Liver (tissue), 9 donors: ENCODE data around the gene WDR26. TPM values are rescaled to one million over a fixed set of nuclear protein-coding genes. Genes with fewer than 3 reads are reported as not detected.

Experiments
- DNase-seq: peaks from one replicate; pipeline ENCODE4 v3.0.0-alpha.2; 2017; ENCODE audit warnings: low spot score
- H3K27ac ChIP-seq, 2 donors: one replicate each; pipeline ENCODE4 v1.7.0; 2013; ENCODE audit warnings: inconsistent platforms in 2 of 2, low read length in 2 of 2, control low read depth in 1 of 2, low read depth in 1 of 2, mild to moderate bottlenecking in 1 of 2
- H3K27me3 ChIP-seq, 4 donors: one replicate each; pipeline versions ENCODE4 v1.6.1 to v1.7.0; 2013; ENCODE audit warnings: low read length in 3 of 4, inconsistent platforms in 1 of 4, mild to moderate bottlenecking in 1 of 4, moderate library complexity in 1 of 4; ENCODE audit not compliant: control insufficient read depth in 4 of 4, insufficient read depth in 4 of 4
- H3K36me3 ChIP-seq, 4 donors: one replicate each; pipeline versions ENCODE4 v1.6.1 to v1.7.0; 2013; ENCODE audit warnings: low read length in 3 of 4, mild to moderate bottlenecking in 3 of 4, low read depth in 1 of 4, moderate library complexity in 1 of 4; ENCODE audit not compliant: control insufficient read depth in 4 of 4, insufficient read depth in 3 of 4
- H3K4me1 ChIP-seq, 4 donors: one replicate each; pipeline versions ENCODE4 v1.6.1 to v1.7.0; 2013; ENCODE audit warnings: low read length in 3 of 4, mild to moderate bottlenecking in 3 of 4, moderate library complexity in 1 of 4; ENCODE audit not compliant: control insufficient read depth in 4 of 4, insufficient read depth in 4 of 4
- H3K4me3 ChIP-seq, 3 donors: one replicate each; pipeline versions ENCODE4 v1.6.1 to v1.7.0; 2013; ENCODE audit warnings: low read length in 3 of 3, control low read depth in 1 of 3, low read depth in 1 of 3, mild to moderate bottlenecking in 1 of 3
- H3K9ac ChIP-seq, 2 donors: one replicate each; pipeline ENCODE4 v1.7.0; 2013; ENCODE audit warnings: low read length in 2 of 2, mild to moderate bottlenecking in 2 of 2, moderate library complexity in 2 of 2, control low read depth in 1 of 2, low read depth in 1 of 2
- H3K9me3 ChIP-seq, 4 donors: one replicate each; pipeline versions ENCODE4 v1.6.1 to v1.7.0; 2013; ENCODE audit warnings: low read length in 3 of 4; ENCODE audit not compliant: control insufficient read depth in 4 of 4
- CTCF ChIP-seq: fragments of 150-350 bp; IDR thresholded peaks from 2 replicates; pipeline ENCODE4 v1.5.1; 2017; ENCODE audit warnings: improper control_type of control experiment, low read depth, low read length; ENCODE audit not compliant: missing input control
- EGR1 ChIP-seq, 2 donors: IDR thresholded peaks; 2 replicates each; pipeline ENCODE4 v1.6.1; 2016 to 2018; ENCODE audit warnings: antibody characterized with exemption in 2 of 2, low read depth in 2 of 2
- FOXA1 ChIP-seq: IDR thresholded peaks from 2 replicates; pipeline ENCODE4 v1.6.1; 2016; ENCODE audit warnings: antibody characterized with exemption
- FOXA2 ChIP-seq: IDR thresholded peaks from 2 replicates; pipeline ENCODE4 v1.6.1; 2016; ENCODE audit warnings: antibody characterized with exemption
- GABPA ChIP-seq, 2 donors: IDR thresholded peaks in 1 of 2; conservative IDR thresholded peaks in 1 of 2; 2 replicates each; pipeline ENCODE4 v1.6.1; 2016; ENCODE audit warnings: antibody characterized with exemption in 2 of 2, mild to moderate bottlenecking in 1 of 2, moderate library complexity in 1 of 2
- HNF4A ChIP-seq, 2 donors: conservative IDR thresholded peaks; 2 replicates each; pipeline ENCODE4 v1.6.1; 2016; ENCODE audit warnings: antibody characterized with exemption in 2 of 2, mild to moderate bottlenecking in 2 of 2
- HNF4G ChIP-seq: IDR thresholded peaks from 2 replicates; pipeline ENCODE4 v1.6.1; 2016; ENCODE audit warnings: antibody characterized with exemption
- JUND ChIP-seq, 2 donors: IDR thresholded peaks; 2 replicates each; pipeline ENCODE4 v1.6.1; 2016; ENCODE audit warnings: antibody characterized with exemption in 2 of 2
- NR2F2 ChIP-seq: IDR thresholded peaks from 2 replicates; pipeline ENCODE4 v1.6.1; 2016; ENCODE audit warnings: antibody characterized with exemption
- RAD21 ChIP-seq, 2 donors: IDR thresholded peaks; 2 replicates each; pipeline ENCODE4 v1.6.1; 2016; ENCODE audit warnings: antibody characterized with exemption in 2 of 2, mild to moderate bottlenecking in 2 of 2
- REST ChIP-seq: IDR thresholded peaks from 2 replicates; pipeline ENCODE4 v1.6.1; 2016; ENCODE audit warnings: antibody characterized with exemption, mild to moderate bottlenecking
- RXRA ChIP-seq, 2 donors: IDR thresholded peaks; 2 replicates each; pipeline ENCODE4 v1.6.1; 2017 to 2018; ENCODE audit warnings: antibody characterized with exemption in 2 of 2, mild to moderate bottlenecking in 1 of 2
- SP1 ChIP-seq: IDR thresholded peaks from 2 replicates; pipeline ENCODE4 v1.6.1; 2018; ENCODE audit warnings: antibody characterized with exemption, mild to moderate bottlenecking
- TAF1 ChIP-seq: conservative IDR thresholded peaks from 2 replicates; pipeline ENCODE4 v1.6.1; 2016; ENCODE audit warnings: antibody characterized with exemption, mild to moderate bottlenecking
- YY1 ChIP-seq: IDR thresholded peaks from 2 replicates; pipeline ENCODE4 v1.6.1; 2016; ENCODE audit warnings: antibody characterized with exemption, mild to moderate bottlenecking
- ZBTB33 ChIP-seq: IDR thresholded peaks from 2 replicates; pipeline ENCODE4 v1.6.1; 2016; ENCODE audit warnings: antibody characterized with exemption
- WGBS: extraction: QIAGEN DNeasy Blood & Tissue Kit; methylation state at CpG from one replicate; pipeline ENCODE4 v1.1.7; 2013; 5-methylcytosine and 5-hydroxymethylcytosine counted together
- polyA plus RNA-seq, 2 donors: library from polyadenylated mRNA; stranded (reverse) in 1 of 2; unstranded in 1 of 2; fragments of 200-250 nt in 1 of 2; fragments of >200 nt in 1 of 2; fragmentation: Nextera tagmentation in 1 of 2; extraction: Ambion mirVana in 1 of 2; gene quantifications; one replicate each; pipeline versions ENCODE4 v1.2.1 to v1.2.3, GENCODE V29; 2013 to 2015
- total RNA-seq, 2 donors: library from RNA; depleted of rRNA; stranded (reverse); fragments of >200 nt; gene quantifications; one replicate each; pipeline ENCODE4 v1.2.3, GENCODE V29; 2014
- TF ChIP-seq, protein P1 (sequence below): IDR thresholded peaks from 2 replicates; pipeline ENCODE4 v1.6.1; 2016; ENCODE audit warnings: antibody characterized with exemption
- donor health status: healthy.
- donor health status: healthy.
- donor health status: healthy.
- donor health status: healthy.
- donor health status: healthy.

WDR26 gene
- total and polyA plus RNA-seq, 4 donors, result 9.4 to 119 (median 34.9) TPM

DNA sequence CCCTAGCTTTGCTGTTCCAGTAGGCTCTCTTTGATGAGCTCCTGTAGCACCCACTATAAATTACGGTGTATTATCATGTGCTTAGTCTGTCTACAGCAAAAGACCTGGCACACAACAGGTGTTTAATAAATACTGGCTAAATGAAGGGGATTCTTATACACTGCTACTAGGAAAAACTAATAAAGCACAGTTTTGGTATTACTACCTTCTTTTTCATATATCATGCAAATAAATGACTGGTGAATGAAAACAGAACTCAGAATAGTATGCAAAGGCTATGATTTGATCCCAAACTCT lies 26.4 kb downstream of the WDR26 start:
- Histone ChIP-seq H3K9ac (no peak overlapping the region), H3K4me1 (peaks cover 0 to 5% (median 0%) of the 10 kb centered on the region in 4 donors), H3K27ac (no peak overlapping the region), H3K36me3 (peaks cover 9 to 67% (median 52%) of the 10 kb centered on the region in 4 donors), H3K27me3 (no peaks in the 10 kb centered on the region), H3K4me3 (no peak overlapping the region), H3K9me3 (no peaks in the 10 kb centered on the region)
- no peak for TF ChIP-seq FOXA2
- no peak for DNase-seq
- WGBS, result 100% methylated on average over 1 of the region's 1 CpG

GRCh38 chr1:224407571-224408293 lies 26.9 kb downstream of the WDR26 start:
- Histone ChIP-seq H3K9me3 (no peaks in the 10 kb centered on the region), H3K27me3 (no peaks in the 10 kb centered on the region), H3K36me3 (peaks cover 11 to 67% (median 54%) of the 10 kb centered on the region in 4 donors), H3K4me1 (peaks cover 0 to 5% (median 0%) of the 10 kb centered on the region in 4 donors), H3K4me3 (no peak overlapping the region), H3K27ac (no peak overlapping the region), H3K9ac (no peak overlapping the region)
- WGBS, result 77% methylated on average over 7 of the region's 7 CpGs
- no peak for TF ChIP-seq JUND (IDR thresholded peaks at IDR 0.05)
- no peak for TF ChIP-seq FOXA1
- TF ChIP-seq TAF1, result no peak
- TF ChIP-seq HNF4A (conservative IDR thresholded peaks at IDR 0.05), result peak in 1 of 2 donors; percentile 5
- TF ChIP-seq REST, result no peak
- no peak for TF ChIP-seq FOXA2
- no peak for TF ChIP-seq RXRA (IDR thresholded peaks at IDR 0.05)
- TF ChIP-seq RAD21 (IDR thresholded peaks at IDR 0.05), result no peak
- no peak for DNase-seq

GRCh38 chr1:224406216-224406615 lies 28.4 kb downstream of the WDR26 start:
- Histone ChIP-seq H3K4me1 (peaks cover 0 to 5% (median 0%) of the 10 kb centered on the region in 4 donors), H3K36me3 (peaks cover 11 to 69% (median 63%) of the 10 kb centered on the region in 4 donors), H3K9me3 (no peaks in the 10 kb centered on the region), H3K4me3 (no peak overlapping the region), H3K27ac (no peak overlapping the region), H3K27me3 (no peaks in the 10 kb centered on the region), H3K9ac (no peak overlapping the region)
- DNase-seq, result no peak
- TF ChIP-seq CTCF (no peak), GABPA (IDR thresholded peaks at IDR 0.05 in 1 of 2, conservative IDR thresholded peaks at IDR 0.05 in 1 of 2) (no peak), FOXA2 (no peak), JUND (IDR thresholded peaks at IDR 0.05) (no peak), YY1 (no peak), FOXA1 (no peak), ZBTB33 (no peak), NR2F2 (no peak), HNF4A (conservative IDR thresholded peaks at IDR 0.05) (no peak), HNF4G (no peak), RAD21 (IDR thresholded peaks at IDR 0.05) (no peak), RXRA (IDR thresholded peaks at IDR 0.05) (no peak), EGR1 (IDR thresholded peaks at IDR 0.05; ENCODE audit: low read depth in 2 of 2) (no peak), SP1 (no peak)
- TF ChIP-seq, protein P1, sequence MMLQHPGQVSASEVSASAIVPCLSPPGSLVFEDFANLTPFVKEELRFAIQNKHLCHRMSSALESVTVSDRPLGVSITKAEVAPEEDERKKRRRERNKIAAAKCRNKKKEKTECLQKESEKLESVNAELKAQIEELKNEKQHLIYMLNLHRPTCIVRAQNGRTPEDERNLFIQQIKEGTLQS, result no peak
